EH (cell line): ENCODE measurements around the gene ICE2.

ENCODE experiments used
- DNase-seq: peaks from one replicate; pipeline ENCODE4 v3.0.0-alpha.2; 2015; ENCODE audit warnings: low read depth

Gene ICE2

GRCh38 chr15:60390231-60390630, 88.7 kb downstream of the ICE2 start:
- DNase-seq, result peak; percentile 46

- DNase-seq, result no peak
Measured at GRCh38 chr15:60389261-60390077, 89.5 kb downstream of the ICE2 start.

- DNase-seq, result no peak
Measured at GRCh38 chr15:60387321-60387720, 91.6 kb downstream of the ICE2 start.

GRCh38 chr15:60386615-60387014, 92.3 kb downstream of the ICE2 start:
- no peak for DNase-seq

GRCh38 chr15:60385620-60386552, 93.1 kb downstream of the ICE2 start:
- DNase-seq, result peak; percentile 39

GRCh38 chr15:60384526-60385126, 94.3 kb downstream of the ICE2 start:
- DNase-seq, result no peak

- peak; percentile 80 for DNase-seq
Measured at GRCh38 chr15:60384053-60384452, 94.9 kb downstream of the ICE2 start.

GRCh38 chr15:60382773-60383674, 95.9 kb downstream of the ICE2 start:
- peak; percentile 25 for DNase-seq

GRCh38 chr15:60381148-60381788, 97.7 kb downstream of the ICE2 start:
- peak; percentile 82 for DNase-seq

GRCh38 chr15:60379525-60380274, 99.2 kb downstream of the ICE2 start:
- DNase-seq, result peak; percentile 100

- no peak for DNase-seq
Measured at GRCh38 chr15:60379185-60379524, 99.8 kb downstream of the ICE2 start.

- DNase-seq, result no peak
Measured at GRCh38 chr15:60376677-60377095, 102.3 kb downstream of the ICE2 start.

- DNase-seq, result peak; percentile 53
Measured at GRCh38 chr15:60375306-60375705, 103.6 kb downstream of the ICE2 start.

- peak; percentile 99 for DNase-seq
Measured at GRCh38 chr15:60374628-60375081, 104.3 kb downstream of the ICE2 start.

- no peak for DNase-seq
Measured at GRCh38 chr15:60374209-60374608, 104.7 kb downstream of the ICE2 start.

GRCh38 chr15:60373745-60374144, 105.2 kb downstream of the ICE2 start:
- DNase-seq, result no peak

GRCh38 chr15:60373327-60373726, 105.6 kb downstream of the ICE2 start:
- DNase-seq, result peak; percentile 35

GRCh38 chr15:60372756-60373155, 106.2 kb downstream of the ICE2 start:
- peak; percentile 70 for DNase-seq

- peak; percentile 34 for DNase-seq
Measured at GRCh38 chr15:60372227-60372626, 106.7 kb downstream of the ICE2 start.
